Ishikawa (cell line): Measurements from ENCODE around the gene RNASET2.

ENCODE experiments used
- CREB1 ChIP-seq: IDR thresholded peaks from 2 replicates; pipeline ENCODE4 v1.6.1; 2012; ENCODE audit warnings: low read depth
- EGR1 ChIP-seq: IDR thresholded peaks from 2 replicates; pipeline ENCODE4 v1.6.1; 2012
- EP300 ChIP-seq: IDR thresholded peaks from 2 replicates; pipeline ENCODE4 v1.6.1; 2012; ENCODE audit warnings: borderline replicate concordance
- NFIC ChIP-seq: IDR thresholded peaks from 2 replicates; pipeline ENCODE4 v1.6.1; 2012
- RAD21 ChIP-seq: IDR thresholded peaks from 2 replicates; pipeline ENCODE4 v1.6.1; 2012; ENCODE audit warnings: low read depth
- TAF1 ChIP-seq: IDR thresholded peaks from 2 replicates; pipeline ENCODE4 v1.6.1; 2012; ENCODE audit warnings: low read depth, mild to moderate bottlenecking
- TCF12 ChIP-seq: IDR thresholded peaks from 2 replicates; pipeline ENCODE4 v1.6.1; 2012; ENCODE audit warnings: low read depth
- TEAD4 ChIP-seq: IDR thresholded peaks from 2 replicates; pipeline ENCODE4 v1.6.1; 2012
- YY1 ChIP-seq: IDR thresholded peaks from 2 replicates; pipeline ENCODE4 v1.6.1; 2012; ENCODE audit warnings: low read depth
- ZBTB7A ChIP-seq: IDR thresholded peaks from 2 replicates; pipeline ENCODE4 v1.6.1; 2012; ENCODE audit warnings: low read depth
- TF ChIP-seq, protein P1 (sequence below): IDR thresholded peaks from 2 replicates; pipeline ENCODE4 v1.6.1; 2012
- TF ChIP-seq, protein P2 (sequence below): IDR thresholded peaks from 2 replicates; pipeline ENCODE4 v1.6.1; 2012; ENCODE audit warnings: low read depth, mild to moderate bottlenecking
- TF ChIP-seq, protein P3 (sequence below): IDR thresholded peaks from 2 replicates; pipeline ENCODE4 v1.6.1; 2012

DNA sequence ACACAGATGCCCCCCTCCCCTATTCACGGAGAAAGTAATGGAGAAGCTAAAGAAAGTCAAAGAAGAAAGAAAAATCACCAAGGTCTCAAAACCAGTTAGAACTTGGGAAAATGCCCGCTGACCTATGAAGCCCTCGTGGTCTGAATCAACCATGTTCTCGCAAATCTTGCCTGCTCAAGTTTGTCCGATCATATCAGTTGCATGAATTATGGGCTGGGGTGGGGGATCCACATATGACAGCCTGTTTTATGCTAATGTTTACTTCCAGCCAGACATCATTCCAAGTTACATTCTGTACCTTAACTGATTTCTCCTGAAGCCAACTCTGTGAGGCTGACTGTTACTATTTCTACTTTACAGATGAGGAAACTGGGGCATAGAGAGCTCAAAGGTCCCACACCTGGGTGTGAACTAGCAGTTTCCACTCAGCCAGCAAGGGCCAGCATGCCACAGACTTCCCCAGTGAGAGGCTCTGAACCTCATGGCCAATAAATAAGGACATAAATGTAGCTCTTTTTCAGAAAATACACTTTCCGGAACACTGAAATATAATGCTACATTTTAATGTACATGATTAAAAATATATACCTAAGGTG lies 2.1 kb downstream of the RNASET2 start:
- TF ChIP-seq, protein P1, sequence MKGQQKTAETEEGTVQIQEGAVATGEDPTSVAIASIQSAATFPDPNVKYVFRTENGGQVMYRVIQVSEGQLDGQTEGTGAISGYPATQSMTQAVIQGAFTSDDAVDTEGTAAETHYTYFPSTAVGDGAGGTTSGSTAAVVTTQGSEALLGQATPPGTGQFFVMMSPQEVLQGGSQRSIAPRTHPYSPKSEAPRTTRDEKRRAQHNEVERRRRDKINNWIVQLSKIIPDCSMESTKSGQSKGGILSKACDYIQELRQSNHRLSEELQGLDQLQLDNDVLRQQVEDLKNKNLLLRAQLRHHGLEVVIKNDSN: no peak
- TF ChIP-seq EP300 (no peak), YY1 (no peak), CREB1 (no peak), TCF12 (no peak), EGR1 (no peak), RAD21 (no peak), ZBTB7A (no peak), TAF1 (no peak), TEAD4 (no peak), NFIC (no peak)
- TF ChIP-seq, protein P2, sequence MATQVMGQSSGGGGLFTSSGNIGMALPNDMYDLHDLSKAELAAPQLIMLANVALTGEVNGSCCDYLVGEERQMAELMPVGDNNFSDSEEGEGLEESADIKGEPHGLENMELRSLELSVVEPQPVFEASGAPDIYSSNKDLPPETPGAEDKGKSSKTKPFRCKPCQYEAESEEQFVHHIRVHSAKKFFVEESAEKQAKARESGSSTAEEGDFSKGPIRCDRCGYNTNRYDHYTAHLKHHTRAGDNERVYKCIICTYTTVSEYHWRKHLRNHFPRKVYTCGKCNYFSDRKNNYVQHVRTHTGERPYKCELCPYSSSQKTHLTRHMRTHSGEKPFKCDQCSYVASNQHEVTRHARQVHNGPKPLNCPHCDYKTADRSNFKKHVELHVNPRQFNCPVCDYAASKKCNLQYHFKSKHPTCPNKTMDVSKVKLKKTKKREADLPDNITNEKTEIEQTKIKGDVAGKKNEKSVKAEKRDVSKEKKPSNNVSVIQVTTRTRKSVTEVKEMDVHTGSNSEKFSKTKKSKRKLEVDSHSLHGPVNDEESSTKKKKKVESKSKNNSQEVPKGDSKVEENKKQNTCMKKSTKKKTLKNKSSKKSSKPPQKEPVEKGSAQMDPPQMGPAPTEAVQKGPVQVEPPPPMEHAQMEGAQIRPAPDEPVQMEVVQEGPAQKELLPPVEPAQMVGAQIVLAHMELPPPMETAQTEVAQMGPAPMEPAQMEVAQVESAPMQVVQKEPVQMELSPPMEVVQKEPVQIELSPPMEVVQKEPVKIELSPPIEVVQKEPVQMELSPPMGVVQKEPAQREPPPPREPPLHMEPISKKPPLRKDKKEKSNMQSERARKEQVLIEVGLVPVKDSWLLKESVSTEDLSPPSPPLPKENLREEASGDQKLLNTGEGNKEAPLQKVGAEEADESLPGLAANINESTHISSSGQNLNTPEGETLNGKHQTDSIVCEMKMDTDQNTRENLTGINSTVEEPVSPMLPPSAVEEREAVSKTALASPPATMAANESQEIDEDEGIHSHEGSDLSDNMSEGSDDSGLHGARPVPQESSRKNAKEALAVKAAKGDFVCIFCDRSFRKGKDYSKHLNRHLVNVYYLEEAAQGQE: no peak
- TF ChIP-seq, protein P3, sequence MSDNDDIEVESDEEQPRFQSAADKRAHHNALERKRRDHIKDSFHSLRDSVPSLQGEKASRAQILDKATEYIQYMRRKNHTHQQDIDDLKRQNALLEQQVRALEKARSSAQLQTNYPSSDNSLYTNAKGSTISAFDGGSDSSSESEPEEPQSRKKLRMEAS: no peak
